Hematopoietic multipotent progenitor cell treated with erythropoietin and hydrocortisone succinate and interleukin-3 and kit ligand, for 15 days (in vitro differentiated cells): ENCODE data around the gene ANK3.
"Not testable (repeated sequence)": the region's sequence is repeated elsewhere in the genome, so short reads cannot be mapped to it uniquely, and the experiment has no call there.

Experiments used
- DNase-seq: peaks from one replicate; pipeline ENCODE4 v3.0.0-alpha.2; 2015; ENCODE audit warnings: low spot score

ANK3 gene

DNA sequence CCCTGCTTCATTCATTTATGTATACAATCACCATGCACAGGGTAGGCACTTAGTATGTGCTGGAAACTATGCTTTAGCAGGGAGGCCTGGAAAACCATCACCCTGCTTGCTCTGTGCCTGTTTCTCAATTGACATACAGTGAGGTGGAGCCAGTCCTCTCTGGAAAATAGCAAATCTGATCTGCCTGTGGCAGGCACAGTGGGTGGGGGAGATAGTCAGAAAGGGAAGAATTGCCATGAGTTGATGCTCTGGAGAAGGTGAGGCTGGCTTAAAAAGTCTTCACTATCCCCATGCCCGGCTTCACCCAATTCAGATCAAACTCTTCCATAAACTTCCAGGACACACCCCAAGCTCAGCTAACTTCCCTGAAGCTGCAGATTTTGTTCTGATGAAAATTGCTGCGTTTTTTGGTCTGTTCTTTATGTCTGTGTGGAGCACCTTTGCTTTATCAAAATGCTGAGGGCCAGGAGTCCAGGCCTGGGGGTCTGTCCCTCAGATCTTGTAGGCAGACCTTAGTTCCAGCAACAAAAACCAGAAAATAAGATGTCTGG, 84.8 kb downstream of the ANK3 start:
- DNase-seq = no peak

DNA sequence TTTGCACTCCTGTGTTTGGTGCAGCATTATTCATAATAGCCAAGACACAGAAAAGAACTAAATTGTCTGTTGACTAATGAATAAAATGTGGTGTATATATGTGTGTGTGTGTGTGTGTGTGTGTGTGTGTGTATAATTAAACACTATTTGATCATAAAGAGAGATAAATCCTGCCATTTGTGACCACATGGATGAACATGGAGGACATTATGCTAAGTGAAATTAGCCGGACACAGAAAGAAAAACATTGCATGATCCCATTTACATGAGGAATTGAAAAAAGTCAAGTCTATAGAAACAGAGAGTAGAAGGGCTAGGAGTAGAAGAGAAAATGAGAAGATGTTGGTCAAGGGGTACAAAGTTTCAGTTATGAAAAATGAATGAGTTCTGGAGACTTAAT, 85.9 kb downstream of the ANK3 start:
- DNase-seq = no peak

DNA sequence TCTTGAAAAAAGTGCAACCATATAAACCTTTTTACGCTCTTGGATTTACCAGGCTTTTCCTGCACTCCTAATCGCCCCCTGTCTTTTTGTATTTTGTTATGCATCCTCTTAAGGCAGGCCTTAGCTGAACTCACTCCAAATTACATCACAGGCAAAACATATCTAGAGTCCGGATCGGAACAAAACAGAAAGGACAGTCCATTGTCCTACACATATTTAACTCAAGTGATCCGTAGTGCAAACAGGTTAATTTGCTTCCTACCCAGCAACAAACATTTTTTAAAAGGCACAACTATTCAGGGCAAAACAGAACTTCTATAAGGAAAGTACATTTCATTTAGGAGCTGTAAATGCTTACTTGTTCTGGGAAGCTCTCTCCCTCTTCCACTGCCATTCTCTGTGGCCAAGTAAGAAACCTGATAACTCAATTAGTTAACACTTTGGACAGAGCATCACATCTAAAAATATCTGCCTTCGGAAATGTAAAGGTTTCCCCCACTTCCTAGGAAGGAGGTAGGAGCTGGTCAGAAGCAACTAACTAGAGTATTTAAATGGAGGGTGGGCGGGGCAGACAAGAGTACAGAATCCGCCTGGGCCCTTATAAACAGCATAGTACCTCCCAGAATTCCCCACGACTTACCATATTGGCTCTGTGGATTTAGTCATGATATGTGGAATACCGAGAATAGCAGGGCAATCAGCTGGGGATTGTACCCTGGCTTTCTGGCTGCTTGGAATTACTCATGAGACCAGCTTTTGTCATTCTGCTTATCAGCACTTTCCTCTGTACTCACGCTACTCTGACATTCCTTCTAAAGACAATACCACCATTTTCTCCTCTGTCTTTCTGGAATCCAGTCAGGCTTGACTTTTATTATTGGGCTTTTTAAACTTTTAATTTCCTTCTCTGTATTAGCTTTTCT, 89.5 kb downstream of the ANK3 start:
- DNase-seq = no peak

DNA sequence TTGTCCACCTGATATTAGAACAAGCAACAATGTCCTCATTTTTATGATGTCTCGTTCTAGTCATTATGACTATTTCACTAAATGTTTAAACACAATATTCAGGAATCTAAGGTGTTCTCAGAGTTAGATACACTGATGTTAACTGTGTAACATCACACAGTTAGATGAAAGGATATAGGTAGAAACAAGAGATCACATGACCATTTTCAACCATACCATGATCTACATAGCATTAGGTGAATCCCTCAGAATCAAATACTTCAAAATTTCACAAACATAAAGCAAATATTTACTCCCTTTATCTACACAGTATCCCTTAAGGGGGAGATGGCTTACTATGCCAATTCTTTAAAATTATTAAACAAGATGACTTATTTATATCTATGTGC, 90.3 kb downstream of the ANK3 start:
- no peak for DNase-seq

DNA sequence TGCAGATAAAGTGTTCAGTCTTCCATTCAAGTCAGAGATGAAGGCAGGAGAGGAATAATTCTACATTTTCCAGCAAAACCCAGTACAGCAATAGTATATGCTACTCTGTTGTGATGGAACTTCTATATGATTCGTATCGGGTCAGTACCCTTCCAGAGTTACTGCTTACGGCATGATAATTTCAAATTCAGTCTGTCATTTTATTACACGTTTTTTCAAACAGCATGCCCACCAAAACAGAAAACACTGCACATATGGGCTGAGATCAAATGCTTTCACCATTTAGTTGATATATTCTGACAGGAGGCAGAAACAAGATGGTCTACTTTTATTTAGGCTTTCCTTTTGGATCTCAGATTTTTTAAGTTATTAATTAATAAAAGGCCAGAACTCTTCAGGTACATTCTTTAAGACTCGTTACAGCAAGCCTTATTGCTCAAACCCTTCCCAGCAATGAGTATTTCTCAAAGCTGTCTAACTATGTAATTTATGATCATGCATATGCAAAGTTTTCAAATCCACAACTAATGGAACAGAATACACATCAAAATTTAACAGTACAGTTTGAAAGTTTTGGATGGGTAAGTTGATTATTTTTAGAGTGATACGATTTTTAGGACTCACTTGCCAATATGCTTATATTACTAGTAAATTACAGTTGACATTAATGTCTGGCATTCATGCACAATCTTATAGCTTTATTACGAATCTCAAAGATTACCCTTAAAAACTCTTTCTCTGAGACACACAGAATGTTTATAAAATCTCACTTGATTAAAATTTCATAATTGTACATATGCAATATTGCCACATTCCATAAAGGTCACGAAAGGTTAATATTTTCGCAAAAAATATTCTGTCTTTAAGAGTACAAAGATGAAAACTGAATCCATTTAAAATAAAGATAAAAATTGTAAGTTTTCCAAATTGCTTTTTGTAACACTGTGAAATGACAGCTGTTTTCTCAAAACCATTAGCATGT, 91.0 kb downstream of the ANK3 start:
- no peak for DNase-seq

DNA sequence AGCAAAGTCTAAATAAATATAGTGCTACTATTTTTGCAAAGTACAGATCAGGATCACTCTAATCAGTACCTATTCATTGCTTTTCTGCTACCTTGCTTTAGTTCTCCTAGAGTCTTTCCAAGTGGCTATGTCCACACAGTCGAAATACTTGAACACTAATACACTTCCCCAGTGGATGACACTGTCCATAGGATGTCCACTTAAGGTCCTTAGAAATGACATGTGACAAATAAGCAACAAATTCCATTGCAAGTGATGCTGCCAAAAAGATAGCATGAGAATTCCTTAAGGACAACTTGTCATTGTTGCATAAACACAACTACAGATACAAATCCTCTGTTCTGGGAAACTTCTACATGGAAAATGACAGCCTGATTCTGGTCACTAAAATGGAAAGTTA, 93.6 kb downstream of the ANK3 start:
- no peak for DNase-seq

DNA sequence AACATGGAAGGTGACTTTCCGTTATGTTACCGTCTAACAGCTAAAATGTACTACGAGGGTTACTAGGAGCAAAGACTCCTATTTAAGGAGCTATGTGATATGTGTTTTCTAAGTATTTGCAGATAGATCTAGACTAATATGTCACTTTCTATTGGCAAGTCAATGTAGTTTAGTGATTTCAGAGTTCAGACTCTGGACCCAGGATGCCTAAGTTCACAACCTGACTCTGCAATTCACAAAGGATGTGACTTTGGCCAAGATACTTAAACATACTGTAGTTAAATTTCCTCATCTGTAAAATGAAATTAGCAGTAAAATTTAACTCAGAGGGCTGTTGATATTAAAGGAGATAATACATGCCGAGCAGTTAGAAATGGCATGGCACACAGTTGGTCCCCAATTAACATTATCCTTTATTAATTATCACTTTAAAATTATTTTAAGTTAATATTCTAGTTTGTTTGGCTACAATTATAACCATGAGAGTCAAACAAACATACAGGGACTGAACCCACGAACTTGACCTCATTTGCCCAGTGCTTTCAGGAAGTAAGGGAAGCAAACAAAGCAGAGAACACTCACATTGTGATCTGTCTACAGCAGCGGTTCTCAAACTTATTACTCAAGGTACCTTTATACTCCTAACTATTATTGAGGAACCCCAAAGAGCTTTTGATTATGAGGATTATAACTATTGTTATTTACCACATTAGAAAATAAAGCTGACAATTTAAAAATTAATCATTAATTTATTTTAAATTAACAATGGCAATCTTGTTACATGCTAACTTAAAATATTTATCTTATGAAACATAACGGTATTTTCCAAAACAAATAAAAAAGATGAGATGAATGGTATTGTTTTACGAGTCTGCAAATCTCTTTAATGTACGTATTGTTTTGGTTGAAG, 94.4 kb downstream of the ANK3 start:
- no peak for DNase-seq

DNA sequence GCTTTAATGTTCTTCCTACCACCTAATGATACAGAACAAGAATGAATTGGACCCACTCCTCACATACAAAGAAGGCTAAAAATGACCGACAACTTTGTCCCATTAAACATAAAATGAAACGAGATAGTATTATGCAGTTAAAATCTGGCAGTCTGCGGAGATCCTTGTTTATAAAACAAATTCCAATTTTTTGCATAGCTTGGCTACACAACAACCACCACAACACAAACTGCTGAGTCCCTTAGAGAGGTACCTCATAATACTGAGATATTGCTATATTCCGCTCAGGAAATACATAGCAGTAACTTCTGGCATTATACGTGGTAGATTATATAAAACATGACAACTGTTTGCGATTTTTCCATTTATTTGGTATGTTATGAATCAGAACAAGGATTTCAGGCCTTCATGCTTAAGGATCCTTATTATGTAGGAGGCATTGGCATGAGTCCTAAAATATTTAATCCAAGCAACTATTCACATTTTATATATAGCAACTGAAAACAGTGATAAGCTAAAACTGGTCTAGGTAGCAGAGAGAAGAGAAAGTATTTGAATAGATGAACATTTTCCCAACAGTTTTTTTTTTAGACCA, 96.0 kb downstream of the ANK3 start:
- DNase-seq = no peak

DNA sequence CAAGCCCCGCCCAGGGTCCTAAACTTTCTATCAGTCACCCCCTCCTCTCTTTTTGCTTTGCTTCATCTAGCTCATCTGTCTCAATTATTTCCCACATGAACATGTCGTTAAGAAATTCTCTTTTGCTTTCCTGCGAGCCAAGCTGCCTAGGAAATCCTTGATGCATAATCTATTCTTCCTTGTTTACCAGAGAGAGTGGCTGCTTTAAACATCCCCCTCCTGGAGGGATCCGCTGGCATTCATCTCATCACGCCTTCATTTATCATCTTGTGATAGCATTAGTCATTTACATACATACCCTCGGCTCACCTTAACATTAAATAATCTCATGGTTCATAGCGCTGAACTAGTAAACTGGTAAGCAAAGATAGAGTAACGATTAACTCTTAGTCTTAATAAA, 96.7 kb downstream of the ANK3 start:
- no peak for DNase-seq

DNA sequence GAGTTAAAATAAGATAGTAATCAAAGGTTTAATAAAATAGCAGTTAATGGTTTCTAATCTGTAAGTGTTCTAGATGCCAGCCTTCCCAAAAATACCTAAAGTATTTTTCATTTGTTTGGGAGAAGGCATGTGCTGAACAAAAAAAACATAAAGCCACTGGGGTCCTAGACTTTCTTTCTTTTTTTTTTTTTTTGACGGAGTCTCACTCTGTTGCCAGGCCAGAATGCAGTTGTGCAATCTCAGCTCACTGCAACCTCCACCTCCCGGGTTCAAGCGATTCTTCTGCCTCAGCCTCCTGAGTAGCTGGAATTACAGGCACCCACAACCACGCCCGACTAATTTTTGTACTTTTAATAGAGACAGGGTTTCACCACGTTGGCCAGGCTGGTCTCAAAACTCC, 97.1 kb downstream of the ANK3 start:
- DNase-seq = not testable (repeated sequence)

DNA sequence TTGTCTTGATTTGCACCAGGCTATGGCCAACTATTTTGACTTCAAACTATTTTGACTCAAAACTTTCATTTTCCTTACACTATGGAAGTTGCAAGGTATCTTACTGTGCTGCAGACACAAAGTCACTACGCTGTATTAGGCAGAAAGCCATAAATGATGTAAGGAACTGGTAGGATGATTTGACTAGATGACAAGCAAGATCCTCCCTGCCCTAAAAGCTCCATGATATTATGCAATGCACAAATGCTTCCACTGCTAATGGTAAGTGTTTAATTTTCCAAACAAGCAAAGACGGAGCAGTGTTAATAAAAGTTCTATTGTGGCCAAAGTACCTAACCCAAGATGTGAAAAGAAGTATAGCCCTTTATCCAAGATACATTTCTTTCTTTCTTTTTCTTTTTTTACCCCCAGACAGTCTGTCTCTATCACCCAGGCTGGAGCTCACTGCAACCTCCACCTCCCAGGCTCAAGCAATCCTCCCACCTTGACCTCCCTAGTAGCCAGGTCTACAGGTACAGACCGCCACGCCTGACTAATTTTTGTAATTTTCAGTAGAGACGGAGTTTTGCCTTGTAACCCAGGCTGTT, 98.2 kb downstream of the ANK3 start:
- DNase-seq = no peak

DNA sequence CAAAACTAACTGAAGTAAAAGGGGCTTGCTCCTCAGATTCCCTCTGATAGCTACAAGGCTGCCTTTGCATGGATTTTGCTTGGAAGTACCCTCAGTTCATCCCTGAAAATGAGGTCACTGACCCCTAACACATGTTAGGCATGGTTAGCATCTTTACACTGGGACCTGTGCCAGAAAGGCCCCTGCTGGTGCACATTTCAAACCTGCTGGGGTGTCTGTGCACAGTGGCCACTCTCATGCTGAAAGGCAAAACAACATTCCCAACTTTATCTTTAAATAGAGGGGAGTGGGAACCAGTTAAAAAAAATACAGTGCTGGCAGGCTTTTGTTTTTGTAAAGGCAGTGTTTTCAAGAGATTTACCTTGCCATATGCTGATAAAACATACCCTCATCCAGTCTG, 99.1 kb downstream of the ANK3 start:
- DNase-seq = no peak

DNA sequence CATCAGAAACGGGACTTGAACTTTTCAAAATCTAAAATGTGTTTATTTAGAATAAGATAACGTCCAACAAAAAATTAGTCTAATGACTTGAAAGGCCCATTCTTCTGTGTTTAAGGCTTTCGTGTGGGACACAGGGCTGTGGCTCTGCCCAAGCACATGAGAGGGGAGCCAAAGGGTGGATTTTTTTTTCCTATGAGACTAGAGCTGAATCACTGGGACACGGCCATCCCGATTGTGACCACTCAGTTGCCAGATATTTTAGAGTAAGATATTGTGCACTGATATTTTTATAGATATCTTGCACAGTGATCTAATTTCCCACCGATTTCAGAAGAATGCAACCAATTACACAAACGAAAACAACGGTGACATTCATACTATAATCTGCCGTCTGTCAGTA, 99.9 kb downstream of the ANK3 start:
- DNase-seq = no peak

DNA sequence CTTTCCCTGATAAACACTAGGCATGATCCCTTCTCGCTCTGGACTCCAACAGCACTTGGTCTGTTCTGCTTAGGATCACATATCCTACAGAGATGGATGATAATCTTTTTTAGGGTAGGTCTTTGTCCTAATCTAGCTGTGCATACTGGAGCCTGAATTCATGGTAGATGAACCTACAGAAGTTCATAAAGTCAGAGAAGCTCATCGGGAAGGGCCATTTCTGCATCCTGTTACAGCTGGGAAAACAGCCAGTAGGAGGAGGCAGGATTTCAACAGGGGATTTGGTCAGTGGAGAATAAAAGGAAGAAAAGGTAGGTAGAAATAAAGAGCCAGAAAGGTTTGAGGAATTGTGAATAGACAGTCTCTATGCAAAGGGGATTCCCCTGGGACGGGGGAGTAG, 101.4 kb downstream of the ANK3 start:
- no peak for DNase-seq

DNA sequence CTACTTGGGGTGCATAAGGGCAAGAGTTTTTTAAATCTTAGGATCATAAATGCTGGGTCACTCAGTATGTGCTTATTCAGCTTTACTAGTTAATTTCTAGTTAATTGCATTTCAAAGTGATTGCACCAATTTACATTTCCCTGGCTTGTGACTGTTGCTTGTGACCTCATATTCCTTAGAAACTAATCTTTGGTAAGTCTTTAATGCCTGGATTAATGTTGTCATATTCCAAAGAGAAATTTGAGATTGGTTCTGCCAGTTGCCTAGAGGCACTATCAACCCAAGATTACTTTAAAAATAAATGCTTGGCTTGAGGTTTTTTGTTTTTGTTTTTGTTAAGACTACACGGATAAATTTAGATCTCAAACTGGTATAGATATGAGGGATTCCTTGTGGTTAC, 103.1 kb downstream of the ANK3 start:
- DNase-seq = no peak

DNA sequence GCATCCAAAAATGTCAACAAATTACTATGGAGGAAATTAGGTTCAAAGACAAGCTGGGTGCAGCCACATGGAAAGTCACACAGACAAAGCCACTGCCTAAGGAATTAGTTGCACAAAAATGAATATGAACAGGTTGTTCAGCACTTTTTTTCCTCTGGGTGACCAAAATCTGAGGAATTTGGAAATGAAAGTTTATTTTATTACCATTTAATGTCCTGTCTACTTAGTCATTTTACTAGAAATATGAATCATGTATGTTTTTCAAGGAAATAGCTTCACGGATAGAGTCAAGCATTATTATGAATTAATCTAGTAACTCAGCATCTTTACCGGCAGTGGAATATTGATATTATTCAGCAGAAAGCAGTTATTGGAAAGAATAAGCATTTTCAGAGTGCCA, 106.3 kb downstream of the ANK3 start:
- DNase-seq = no peak

DNA sequence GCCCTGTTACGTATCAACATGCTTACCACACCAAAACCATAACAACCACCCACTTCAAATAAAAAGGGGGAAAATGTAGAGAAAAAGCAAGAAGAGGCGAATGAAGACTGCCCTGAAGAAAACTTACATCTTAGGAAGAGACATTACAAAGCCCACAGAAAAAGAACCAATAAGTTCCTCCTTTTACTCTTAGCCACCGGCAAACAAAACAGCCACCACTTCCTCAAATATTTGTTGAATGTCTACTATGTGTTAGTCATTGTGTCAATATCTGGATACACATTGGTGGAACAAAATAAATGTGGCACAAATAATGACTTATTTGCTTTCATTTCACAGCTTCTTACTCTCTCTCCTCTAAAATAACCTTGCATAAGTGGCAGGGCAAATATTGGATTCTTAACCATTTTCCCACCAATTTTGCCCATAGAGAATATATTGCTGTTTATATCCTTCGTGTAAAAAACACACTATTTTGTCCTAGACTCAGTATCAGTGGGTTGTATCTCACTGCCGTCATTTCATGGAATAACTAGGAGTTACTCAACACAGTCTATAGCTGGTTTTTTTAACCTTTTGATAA, 106.8 kb downstream of the ANK3 start:
- no peak for DNase-seq

DNA sequence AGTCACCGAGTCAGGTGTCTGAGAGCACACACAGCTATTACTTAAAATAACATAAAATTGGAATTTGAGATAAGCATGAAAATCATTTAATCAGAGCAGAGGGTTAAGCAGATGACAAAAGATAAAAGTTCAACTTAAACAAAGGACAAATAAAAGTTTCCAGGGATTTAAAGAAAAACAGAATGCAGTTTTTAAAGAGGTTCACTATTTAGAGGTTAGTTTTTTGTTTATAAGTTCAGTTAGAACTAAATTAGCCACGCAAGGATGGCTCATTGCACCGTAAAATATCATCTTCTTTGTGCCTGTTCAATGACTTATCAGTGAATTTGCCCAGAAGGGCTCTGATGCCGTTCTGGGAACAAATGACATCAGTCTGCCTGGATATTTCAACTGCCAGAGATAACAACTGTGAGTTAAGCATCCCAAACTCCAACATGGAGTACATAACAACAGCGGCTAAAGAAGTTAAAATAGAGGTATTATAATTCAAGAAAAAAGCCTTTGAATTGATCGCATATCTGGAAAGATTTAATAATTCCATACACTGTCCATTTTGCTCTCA, 107.8 kb downstream of the ANK3 start:
- no peak for DNase-seq

DNA sequence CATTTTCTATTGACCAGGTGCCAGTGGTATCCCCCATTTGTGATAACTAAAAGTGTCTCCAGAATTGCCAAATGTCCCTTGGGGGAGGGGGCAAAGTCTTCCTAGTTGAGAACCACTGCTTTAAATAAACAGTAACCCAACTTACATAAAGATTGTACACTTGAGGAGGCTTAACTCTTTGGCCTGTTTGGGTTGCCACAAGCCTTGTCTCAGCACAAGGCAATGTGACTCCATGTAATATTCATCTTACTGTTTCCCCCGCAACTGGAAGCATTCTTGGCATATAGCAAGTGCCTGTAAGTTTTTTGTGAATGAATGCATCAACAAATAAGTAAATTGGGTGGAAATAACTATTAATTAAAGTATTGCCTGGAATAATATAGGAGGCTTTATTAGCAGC, 108.3 kb downstream of the ANK3 start:
- no peak for DNase-seq

DNA sequence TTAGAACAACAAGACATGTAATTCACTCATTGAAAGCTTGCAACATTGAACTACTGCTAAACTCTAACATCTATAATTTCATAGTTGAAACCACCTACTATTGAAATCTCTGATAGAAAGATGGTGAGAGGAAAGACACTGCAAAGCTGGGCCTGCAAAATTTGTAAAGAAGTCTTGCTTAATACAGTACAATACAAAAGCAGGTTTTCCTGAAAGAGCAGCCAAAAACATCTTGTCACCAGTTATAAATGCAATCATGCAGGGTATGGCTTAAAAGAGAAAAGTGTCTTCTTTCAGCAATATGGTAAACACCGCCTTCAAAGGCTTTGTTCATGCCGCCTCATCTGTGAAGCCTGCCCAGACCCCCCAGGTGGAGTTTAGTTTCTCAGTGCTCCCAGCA, 109.2 kb downstream of the ANK3 start:
- DNase-seq = no peak
